SW 1271 (cell line): ENCODE data around the gene BCL2L11.

Source experiments
- DNase-seq, 2 experiments: peaks; one replicate each; lab custom pipeline; 2025; lab: John Stamatoyannopoulos, UW

The BCL2L11 gene

GRCh38 chr2:111143107-111143842, 22.6 kb downstream of the BCL2L11 start:
- no peak for DNase-seq

- no peak for DNase-seq
Observed at GRCh38 chr2:111143843-111144198, 23.1 kb downstream of the BCL2L11 start.

- DNase-seq: no peak
Observed at GRCh38 chr2:111145103-111145760, 24.5 kb downstream of the BCL2L11 start.

- DNase-seq: no peak
Observed at GRCh38 chr2:111145951-111146350, 25.2 kb downstream of the BCL2L11 start.

- DNase-seq: no peak
Observed at GRCh38 chr2:111148225-111148873, 27.6 kb downstream of the BCL2L11 start.

- no peak for DNase-seq
Observed at GRCh38 chr2:111148925-111149324, 28.2 kb downstream of the BCL2L11 start.

- no peak for DNase-seq
Observed at GRCh38 chr2:111149882-111150455, 29.3 kb downstream of the BCL2L11 start.

- DNase-seq: no peak
Observed at GRCh38 chr2:111154758-111155157, 34.0 kb downstream of the BCL2L11 start.

GRCh38 chr2:111155610-111156009, 34.9 kb downstream of the BCL2L11 start:
- no peak for DNase-seq

- no peak for DNase-seq
Observed at GRCh38 chr2:111156529-111156928, 35.8 kb downstream of the BCL2L11 start.

- no peak for DNase-seq
Observed at GRCh38 chr2:111157071-111157661, 36.5 kb downstream of the BCL2L11 start.

- no peak for DNase-seq
Observed at GRCh38 chr2:111157798-111158197, 37.1 kb downstream of the BCL2L11 start.

GRCh38 chr2:111159641-111160040, 38.9 kb downstream of the BCL2L11 start:
- no peak for DNase-seq

GRCh38 chr2:111160758-111161157, 40.0 kb downstream of the BCL2L11 start:
- peak in 1 of 2 experiments; percentile 27 for DNase-seq

GRCh38 chr2:111161971-111162370, 41.3 kb downstream of the BCL2L11 start:
- no peak for DNase-seq

- DNase-seq: no peak
Observed at GRCh38 chr2:111162718-111163331, 42.1 kb downstream of the BCL2L11 start.

GRCh38 chr2:111164078-111164477, 43.4 kb downstream of the BCL2L11 start:
- DNase-seq: no peak

GRCh38 chr2:111165084-111165483, 44.4 kb downstream of the BCL2L11 start:
- no peak for DNase-seq

- no peak for DNase-seq
Observed at GRCh38 chr2:111166115-111166514, 45.4 kb downstream of the BCL2L11 start.

GRCh38 chr2:111167076-111167862, 46.6 kb downstream of the BCL2L11 start:
- DNase-seq: no peak

- no peak for DNase-seq
Observed at GRCh38 chr2:111167863-111168162, 47.1 kb downstream of the BCL2L11 start.
